NCI-H82 treated with DMSO at 0.1 percent for 48 hours (cell line): Measurements from ENCODE around the gene STAG1.
"Not testable (repeated sequence)": the region's sequence is repeated elsewhere in the genome, so short reads cannot be mapped to it uniquely, and the experiment has no call there.

ENCODE experiments used
- DNase-seq: peaks from one replicate; lab custom pipeline; 2025; ENCODE audit not compliant: unreplicated experiment; lab: John Stamatoyannopoulos, UW

Gene STAG1

GRCh38 chr3:136514533-136514932 is 237.6 kb downstream of the STAG1 start:
- DNase-seq: not testable (repeated sequence)

GRCh38 chr3:136513367-136513766 is 238.8 kb downstream of the STAG1 start:
- DNase-seq: no peak

GRCh38 chr3:136512381-136512780 is 239.8 kb downstream of the STAG1 start:
- DNase-seq: no peak

- no peak for DNase-seq
Measured at GRCh38 chr3:136505676-136506075, 246.5 kb downstream of the STAG1 start.

- no peak for DNase-seq
Measured at GRCh38 chr3:136503056-136503455, 249.1 kb downstream of the STAG1 start.

- no peak for DNase-seq
Measured at GRCh38 chr3:136498919-136499447, 253.2 kb downstream of the STAG1 start.

GRCh38 chr3:136495213-136495612 is 257.0 kb downstream of the STAG1 start:
- no peak for DNase-seq

- no peak for DNase-seq
Measured at GRCh38 chr3:136490646-136491405, 261.4 kb downstream of the STAG1 start.

GRCh38 chr3:136485777-136486176 is 266.4 kb downstream of the STAG1 start:
- no peak for DNase-seq

- no peak for DNase-seq
Measured at GRCh38 chr3:136476280-136476679, 275.9 kb downstream of the STAG1 start.

- not testable (repeated sequence) for DNase-seq
Measured at GRCh38 chr3:136474876-136475275, 277.3 kb downstream of the STAG1 start.

- no peak for DNase-seq
Measured at GRCh38 chr3:136473716-136474326, 278.4 kb downstream of the STAG1 start.

GRCh38 chr3:136465296-136465695 is 286.9 kb downstream of the STAG1 start:
- no peak for DNase-seq

GRCh38 chr3:136464502-136464901 is 287.7 kb downstream of the STAG1 start:
- DNase-seq: no peak

GRCh38 chr3:136463170-136463569 is 289.0 kb downstream of the STAG1 start:
- DNase-seq: no peak

- DNase-seq: no peak
Measured at GRCh38 chr3:136457793-136458192, 294.4 kb downstream of the STAG1 start.

- DNase-seq: no peak
Measured at GRCh38 chr3:136456196-136456595, 296.0 kb downstream of the STAG1 start.

GRCh38 chr3:136444581-136444980 is 307.6 kb downstream of the STAG1 start:
- no peak for DNase-seq

GRCh38 chr3:136437043-136437442 is 315.1 kb downstream of the STAG1 start:
- DNase-seq: no peak

GRCh38 chr3:136434429-136434828 is 317.7 kb downstream of the STAG1 start:
- DNase-seq: no peak

GRCh38 chr3:136432685-136433084 is 319.5 kb downstream of the STAG1 start:
- no peak for DNase-seq

GRCh38 chr3:136428167-136428566 is 324.0 kb downstream of the STAG1 start:
- no peak for DNase-seq
